ENCODE measurements around the gene PNPLA6. TPM values are rescaled to one million over a fixed set of nuclear protein-coding genes. Genes with fewer than 3 reads are reported as not detected.

The PNPLA6 gene
- total RNA-seq, 1 donor from 2014 or later = 129 TPM

- Mint-ChIP-seq H3K4me3 (ENCODE audit: unreplicated experiment) (no peak overlapping the region), H3K9me3 (ENCODE audit: unreplicated experiment) (no peaks in the 10 kb centered on the region), H3K36me3 (ENCODE audit: unreplicated experiment) (no peaks in the 10 kb centered on the region), H3K27ac (ENCODE audit: unreplicated experiment) (no peak overlapping the region), H3K27me3 (ENCODE audit: unreplicated experiment) (peaks cover 18% of the 10 kb centered on the region), H3K4me1 (ENCODE audit: unreplicated experiment) (peaks cover 5% of the 10 kb centered on the region)
- no peak for DNase-seq (ENCODE audit: extremely low spot score, unreplicated experiment)
- no peak for TF ChIP-seq CTCF (IDR thresholded peaks at IDR 0.05)
Measured at GRCh38 chr19:7502552-7502951, 33.0 kb upstream of the PNPLA6 start.

- H3K9me3 Mint-ChIP-seq (ENCODE audit: unreplicated experiment) = no peaks in the 10 kb centered on the region
- no peaks in the 10 kb centered on the region for H3K36me3 Mint-ChIP-seq (ENCODE audit: unreplicated experiment)
- H3K4me3 Mint-ChIP-seq (ENCODE audit: unreplicated experiment) = no peak overlapping the region
- no peak overlapping the region for H3K27ac Mint-ChIP-seq (ENCODE audit: unreplicated experiment)
- H3K4me1 Mint-ChIP-seq (ENCODE audit: unreplicated experiment) = peaks cover 11% of the 10 kb centered on the region
- DNase-seq (ENCODE audit: extremely low spot score, unreplicated experiment) = no peak
- peaks cover 11% of the 10 kb centered on the region for H3K27me3 Mint-ChIP-seq (ENCODE audit: unreplicated experiment)
- TF ChIP-seq CTCF (IDR thresholded peaks at IDR 0.05) = no peak
Measured at GRCh38 chr19:7504684-7505083, 30.8 kb upstream of the PNPLA6 start.

GRCh38 chr19:7505288-7505681 lies 30.2 kb upstream of the PNPLA6 start:
- no peak for TF ChIP-seq CTCF (IDR thresholded peaks at IDR 0.05)

GRCh38 chr19:7505682-7506384 lies 29.7 kb upstream of the PNPLA6 start:
- Mint-ChIP-seq H3K4me3 (ENCODE audit: unreplicated experiment) (no peak overlapping the region), H3K4me1 (ENCODE audit: unreplicated experiment) (peaks cover 11% of the 10 kb centered on the region), H3K36me3 (ENCODE audit: unreplicated experiment) (no peaks in the 10 kb centered on the region), H3K27me3 (ENCODE audit: unreplicated experiment) (peaks cover 9% of the 10 kb centered on the region), H3K27ac (ENCODE audit: unreplicated experiment) (no peak overlapping the region), H3K9me3 (ENCODE audit: unreplicated experiment) (no peaks in the 10 kb centered on the region)
- TF ChIP-seq CTCF (IDR thresholded peaks at IDR 0.05) = no peak
- DNase-seq (ENCODE audit: extremely low spot score, unreplicated experiment) = no peak

More at GRCh38 chr19:7505288-7505681, 30.2 kb upstream of the PNPLA6 start:
- no peaks in the 10 kb centered on the region for H3K9me3 Mint-ChIP-seq (ENCODE audit: unreplicated experiment)
- no peak overlapping the region for H3K27ac Mint-ChIP-seq (ENCODE audit: unreplicated experiment)
- H3K4me3 Mint-ChIP-seq (ENCODE audit: unreplicated experiment) = no peak overlapping the region
- peaks cover 9% of the 10 kb centered on the region for H3K27me3 Mint-ChIP-seq (ENCODE audit: unreplicated experiment)
- no peaks in the 10 kb centered on the region for H3K36me3 Mint-ChIP-seq (ENCODE audit: unreplicated experiment)
- no peak for DNase-seq (ENCODE audit: extremely low spot score, unreplicated experiment)
- H3K4me1 Mint-ChIP-seq (ENCODE audit: unreplicated experiment) = peaks cover 11% of the 10 kb centered on the region

- no peak for DNase-seq (ENCODE audit: extremely low spot score, unreplicated experiment)
- H3K9me3 Mint-ChIP-seq (ENCODE audit: unreplicated experiment) = no peaks in the 10 kb centered on the region
- peaks cover 4% of the 10 kb centered on the region for H3K27me3 Mint-ChIP-seq (ENCODE audit: unreplicated experiment)
- H3K4me1 Mint-ChIP-seq (ENCODE audit: unreplicated experiment) = peaks cover 11% of the 10 kb centered on the region
- no peak for TF ChIP-seq CTCF (IDR thresholded peaks at IDR 0.05)
- H3K36me3 Mint-ChIP-seq (ENCODE audit: unreplicated experiment) = no peaks in the 10 kb centered on the region
- H3K4me3 Mint-ChIP-seq (ENCODE audit: unreplicated experiment) = no peak overlapping the region
- H3K27ac Mint-ChIP-seq (ENCODE audit: unreplicated experiment) = no peak overlapping the region
Measured at GRCh38 chr19:7506385-7507328, 28.9 kb upstream of the PNPLA6 start.

Data from osteocyte (in vitro differentiated cells).